OCI-M1 (cell line): ENCODE results near the gene PRCC.

ENCODE experiments used
- DNase-seq: peaks from one replicate; lab custom pipeline; 2025; lab: John Stamatoyannopoulos, UW

PRCC gene

GRCh38 chr1:156797212-156797871 lies 30.0 kb downstream of the PRCC start:
- DNase-seq = peak; percentile 83

GRCh38 chr1:156801409-156802121 lies 34.2 kb downstream of the PRCC start:
- no peak for DNase-seq

GRCh38 chr1:156802421-156802935 lies 35.1 kb downstream of the PRCC start:
- DNase-seq = no peak

- DNase-seq = no peak
Observed at GRCh38 chr1:156803086-156803851, 35.9 kb downstream of the PRCC start.

GRCh38 chr1:156804026-156804425 lies 36.7 kb downstream of the PRCC start:
- peak; percentile 21 for DNase-seq

- DNase-seq = peak; percentile 71
Observed at GRCh38 chr1:156804572-156805243, 37.4 kb downstream of the PRCC start.

GRCh38 chr1:156805766-156806511 lies 38.6 kb downstream of the PRCC start:
- DNase-seq = no peak

GRCh38 chr1:156806512-156807440 lies 39.4 kb downstream of the PRCC start:
- DNase-seq = no peak

GRCh38 chr1:156807627-156808026 lies 40.3 kb downstream of the PRCC start:
- no peak for DNase-seq

- no peak for DNase-seq
Observed at GRCh38 chr1:156808186-156809030, 41.1 kb downstream of the PRCC start.

- DNase-seq = no peak
Observed at GRCh38 chr1:156809281-156809680, 41.9 kb downstream of the PRCC start.

- no peak for DNase-seq
Observed at GRCh38 chr1:156809711-156810366, 42.5 kb downstream of the PRCC start.

GRCh38 chr1:156811168-156811567 lies 43.8 kb downstream of the PRCC start:
- DNase-seq = no peak

GRCh38 chr1:156812293-156812990 lies 45.1 kb downstream of the PRCC start:
- DNase-seq = no peak

- no peak for DNase-seq
Observed at GRCh38 chr1:156813298-156813697, 46.0 kb downstream of the PRCC start.

GRCh38 chr1:156813750-156814570 lies 46.6 kb downstream of the PRCC start:
- DNase-seq = no peak

- DNase-seq = no peak
Observed at GRCh38 chr1:156814571-156815260, 47.4 kb downstream of the PRCC start.
